HCT116 (cell line): ENCODE results near the gene COL15A1. TPM values are rescaled to one million over a fixed set of nuclear protein-coding genes. Genes with fewer than 3 reads are reported as not detected.

Experiments
- ATAC-seq: fragments of 200-7000 bp; cut with Tn5 transposase; 2 replicates; pipeline ENCODE4 v1.9.1; 2020; ENCODE audit warnings: mild to moderate bottlenecking, moderate library complexity
- BruUV-seq: library from RNA; stranded (reverse); fragments of 400-500 nt; replicated peaks from 2 replicates; lab custom pipeline; 2021; lab: Mats Ljungman, UMichigan
- CTCF ChIA-PET: fragments of 300-600 bp; sonication (Branson Sonifier 250); formaldehyde crosslinking; loops from one replicate; lab custom pipeline; 2021; ENCODE audit warnings: antibody characterized with exemption; lab: Charles Lee
- POLR2A ChIA-PET: fragments of 300-600, 350-600 bp; sonication (Branson Sonifier 250); formaldehyde crosslinking; loops from one replicate; lab custom pipeline; 2021; ENCODE audit warnings: antibody characterized with exemption; lab: Charles Lee
- RAD21 ChIA-PET, 2 experiments: fragments of 300-600 bp; sonication (Branson Sonifier 250); formaldehyde crosslinking; loops; one replicate each; lab custom pipeline; 2023; ENCODE audit warnings: low total read pairs in 2 of 2; ENCODE audit not compliant: uncharacterized antibody in 2 of 2, unreplicated experiment in 2 of 2, low non-redundant PET in 1 of 2; lab: Charles Lee
- DNase-seq: peaks from one replicate; pipeline ENCODE4 v3.0.0-alpha.2; 2010; ENCODE audit warnings: low read depth, low spot score
- H2AFZ ChIP-seq: fragments of 200-600 bp; shearing (Covaris generic), sonication (generic); 2 replicates; pipeline ENCODE4 v1.6.1; 2017; ENCODE audit warnings: low read depth, mixed run types, mixed read lengths, antibody characterized with exemption, low read length; ENCODE audit not compliant: poor library complexity, severe bottlenecking
- H3K27ac ChIP-seq: 2 replicates; pipeline ENCODE4 v1.5.1; 2012; ENCODE audit warnings: low read depth, low read length
- H3K27me3 ChIP-seq: fragments of 200-600 bp; sonication (generic); 2 replicates; pipeline ENCODE4 v1.6.1; 2016; ENCODE audit warnings: mixed run types, low read length, mixed read lengths; ENCODE audit not compliant: insufficient read depth
- H3K36me3 ChIP-seq, 2 experiments: fragments of 200-500 bp in 1 of 2; fragments of 200-600 bp in 1 of 2; sonication (Bioruptor generic) in 1 of 2; sonication (generic) in 1 of 2; 2 replicates each; pipeline versions ENCODE4 v1.5.1 to v1.6.1; 2014 to 2016; ENCODE audit warnings: low read length in 2 of 2, inconsistent platforms in 1 of 2, mixed read lengths in 1 of 2, mixed run types in 1 of 2; ENCODE audit not compliant: insufficient read depth in 2 of 2, control insufficient read depth in 1 of 2
- H3K4me1 ChIP-seq, 2 experiments: fragments of 200-600 bp in 1 of 2; sonication (generic) in 1 of 2; 2 replicates each; pipeline versions ENCODE4 v1.5.1 to v1.6.1; 2012 to 2017; ENCODE audit warnings: low read length in 2 of 2, inconsistent platforms in 1 of 2, mild to moderate bottlenecking in 1 of 2, mixed read lengths in 1 of 2, mixed run types in 1 of 2, moderate library complexity in 1 of 2; ENCODE audit not compliant: insufficient read depth in 2 of 2, control insufficient read depth in 1 of 2
- H3K4me2 ChIP-seq: fragments of 200-600 bp; sonication (generic); 2 replicates; pipeline ENCODE4 v1.6.1; 2017; ENCODE audit warnings: mixed run types, low read length, mixed read lengths
- H3K4me3 ChIP-seq, 2 experiments: fragments of 200-600 bp in 1 of 2; sonication (generic) in 1 of 2; replicated peaks in 1 of 2; 2 replicates each; pipeline ENCODE4 v1.5.1; 2011 to 2016; ENCODE audit warnings: low read length in 2 of 2, control low read depth in 1 of 2, low read depth in 1 of 2, mild to moderate bottlenecking in 1 of 2, mixed read lengths in 1 of 2, mixed run types in 1 of 2
- H3K79me2 ChIP-seq: fragments of 200-600 bp; sonication (generic); 2 replicates; pipeline ENCODE4 v1.6.1; 2017; ENCODE audit warnings: mild to moderate bottlenecking, mixed run types, low read length, moderate library complexity, mixed read lengths; ENCODE audit not compliant: insufficient read depth
- H3K9ac ChIP-seq: fragments of 200-600 bp; sonication (generic); 2 replicates; pipeline ENCODE4 v1.6.1; 2016; ENCODE audit warnings: low read length, mixed read lengths
- H3K9me2 ChIP-seq: fragments of 200-600 bp; sonication (generic), shearing (Covaris generic); 2 replicates; pipeline ENCODE4 v1.6.1; 2017; ENCODE audit warnings: mixed run types, mild to moderate bottlenecking, moderate library complexity; ENCODE audit not compliant: insufficient read depth
- H3K9me3 ChIP-seq, 2 experiments: fragments of 200-500 bp in 1 of 2; fragments of 200-600 bp in 1 of 2; sonication (Bioruptor generic) in 1 of 2; sonication (generic) in 1 of 2; 2 replicates each; pipeline ENCODE4 v1.6.1; 2014 to 2017; ENCODE audit warnings: low read length in 2 of 2, mixed read lengths in 2 of 2, inconsistent platforms in 1 of 2, low read depth in 1 of 2, mild to moderate bottlenecking in 1 of 2, mixed run types in 1 of 2, moderate library complexity in 1 of 2; ENCODE audit not compliant: control insufficient read depth in 1 of 2, insufficient read depth in 1 of 2
- H4K20me1 ChIP-seq: fragments of 200-600 bp; sonication (generic), shearing (Covaris generic); 2 replicates; pipeline ENCODE4 v1.6.1; 2017; ENCODE audit warnings: mixed run types, mild to moderate bottlenecking, moderate library complexity; ENCODE audit not compliant: insufficient read depth
- CBX3 ChIP-seq: IDR thresholded peaks from 2 replicates; pipeline ENCODE4 v1.6.1; 2012; ENCODE audit warnings: low read depth
- CEBPB ChIP-seq: IDR thresholded peaks from 2 replicates; pipeline ENCODE4 v1.6.1; 2012; ENCODE audit warnings: low read depth
- EGR1 ChIP-seq: IDR thresholded peaks from 2 replicates; pipeline ENCODE4 v1.6.1; 2012; ENCODE audit warnings: low read depth
- ELF1 ChIP-seq: IDR thresholded peaks from 2 replicates; pipeline ENCODE4 v1.6.1; 2012; ENCODE audit warnings: low read depth, borderline replicate concordance
- EZH2phosphoT487 ChIP-seq: fragments of 200-600 bp; IDR thresholded peaks from 2 replicates; pipeline ENCODE4 v1.6.1; 2018; ENCODE audit warnings: antibody characterized with exemption, borderline replicate concordance
- JUND ChIP-seq: IDR thresholded peaks from 2 replicates; pipeline ENCODE4 v1.6.1; 2012
- POLR2AphosphoS5 ChIP-seq: IDR thresholded peaks from 2 replicates; pipeline ENCODE4 v1.6.1; 2011; ENCODE audit warnings: mild to moderate bottlenecking, low read depth, low read length, moderate library complexity
- RAD21 ChIP-seq: IDR thresholded peaks from 2 replicates; pipeline ENCODE4 v1.6.1; 2012; ENCODE audit warnings: low read depth, mild to moderate bottlenecking
- SIN3A ChIP-seq: IDR thresholded peaks from 2 replicates; pipeline ENCODE4 v1.6.1; 2012; ENCODE audit warnings: low read depth
- SRF ChIP-seq: IDR thresholded peaks from 2 replicates; pipeline ENCODE4 v1.6.1; 2012; ENCODE audit warnings: low read depth
- TCF7L2 ChIP-seq: IDR thresholded peaks from 2 replicates; pipeline ENCODE4 v1.7.0; 2011; ENCODE audit warnings: borderline replicate concordance, inconsistent platforms; ENCODE audit not compliant: insufficient read depth, insufficient read length; ENCODE audit errors: extremely low read depth
- YY1 ChIP-seq: IDR thresholded peaks from 2 replicates; pipeline ENCODE4 v1.6.1; 2011; ENCODE audit warnings: low read length, low read depth, moderate library complexity, mild to moderate bottlenecking; ENCODE audit not compliant: insufficient replicate concordance; ENCODE audit errors: extremely low read depth
- ZFX ChIP-seq: fragments of 450-650 bp; IDR thresholded peaks from 2 replicates; pipeline ENCODE4 v1.6.1; 2017
- ZNF274 ChIP-seq: fragments of 200-500 bp; sonication (Bioruptor generic); IDR thresholded peaks from 2 replicates; pipeline ENCODE4 v1.6.1; 2014; ENCODE audit warnings: mild to moderate bottlenecking, low read depth, low read length, inconsistent platforms
- intact Hi-C: fragments of 100-400 bp; cut with micrococcal nuclease; formaldehyde crosslinking; loops from 2 replicates; pipeline ENCODE4 v1.10.0; 2022
- total RNA-seq: library from RNA; stranded (reverse); gene quantifications from one replicate; pipeline ENCODE4 v1.2.1, GENCODE V29; 2021; ENCODE audit not compliant: unreplicated experiment

COL15A1 gene
- total RNA-seq, 1 experiment from 2014 or later: 0.15 TPM

DNA sequence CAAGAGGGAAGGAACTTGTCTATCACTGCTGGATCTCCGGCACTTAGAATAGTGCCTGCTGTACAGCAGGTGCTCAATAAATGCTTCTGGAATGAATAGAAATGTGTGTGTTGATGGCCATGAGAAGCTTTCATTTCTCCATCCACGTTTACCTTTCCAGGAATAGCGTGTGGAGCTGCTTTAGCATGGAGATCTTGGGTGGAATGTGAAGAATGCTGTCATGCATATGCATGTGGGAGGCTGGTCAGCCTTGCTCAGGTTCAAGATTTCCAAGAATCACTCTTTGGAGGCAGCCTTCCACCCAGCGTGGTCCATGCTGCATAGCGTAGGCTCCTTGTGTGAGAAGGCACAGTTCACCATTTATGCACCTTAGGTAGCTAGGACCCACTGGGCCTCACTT lies 19.2 kb downstream of the COL15A1 start:
- no peaks in the 10 kb centered on the region for H3K27me3 ChIP-seq
- CTCF ChIA-PET: no interaction called here
- RAD21 ChIA-PET: no interaction called here

GRCh38 chr9:98964201-98964600 lies 20.5 kb downstream of the COL15A1 start:
- Histone ChIP-seq H3K4me1 (no peaks in the 10 kb centered on the region), H3K4me3 (no peak overlapping the region), H2AFZ (no peak overlapping the region), H3K9ac (no peak overlapping the region), H3K79me2 (no peaks in the 10 kb centered on the region), H3K27ac (no peak overlapping the region), H3K36me3 (no peaks in the 10 kb centered on the region), H4K20me1 (no peaks in the 10 kb centered on the region), H3K27me3 (no peaks in the 10 kb centered on the region), H3K4me2 (no peak overlapping the region), H3K9me3 (no peaks in the 10 kb centered on the region), H3K9me2 (no peaks in the 10 kb centered on the region)
- BruUV-seq: no TSS peak
- intact Hi-C loops: no loop called here
- TF ChIP-seq JUND (no peak), EZH2phosphoT487 (no peak), RAD21 (no peak), POLR2AphosphoS5 (no peak), TCF7L2 (no peak), ZFX (no peak), CBX3 (no peak), EGR1 (no peak), SIN3A (no peak), ZNF274 (no peak), YY1 (no peak), SRF (no peak)
- RAD21 ChIA-PET: no interaction called here
- POLR2A ChIA-PET: no interaction called here
- ATAC-seq (no peak), DNase-seq (no peak)
- CTCF ChIA-PET: no interaction called here

More for the DNA sequence above, 19.2 kb downstream of the COL15A1 start:
- no peaks in the 10 kb centered on the region for H3K9me2 ChIP-seq
- no peaks in the 10 kb centered on the region for H3K9me3 ChIP-seq
- H3K9ac ChIP-seq: no peak overlapping the region
- POLR2A ChIA-PET: no interaction called here
- no peak overlapping the region for H3K4me3 ChIP-seq
- H3K27ac ChIP-seq: no peak overlapping the region
- H3K4me1 ChIP-seq: no peaks in the 10 kb centered on the region
- ATAC-seq: no peak
- TF ChIP-seq POLR2AphosphoS5 (no peak), ZNF274 (no peak), ELF1 (no peak), SIN3A (no peak), ZFX (no peak), CBX3 (no peak), TCF7L2 (no peak), CEBPB (no peak), EZH2phosphoT487 (no peak), JUND (no peak)
- no peaks in the 10 kb centered on the region for H4K20me1 ChIP-seq
- no TSS peak for BruUV-seq
- no peak overlapping the region for H2AFZ ChIP-seq
- H3K36me3 ChIP-seq: no peaks in the 10 kb centered on the region
- no peak overlapping the region for H3K4me2 ChIP-seq
- no peak for DNase-seq
- intact Hi-C loops: no loop called here
- H3K79me2 ChIP-seq: no peaks in the 10 kb centered on the region
